Muscle layer of colon (tissue), 2 donors: Measurements from ENCODE around the gene NARS2.
"Not testable (repeated sequence)": the region's sequence is repeated elsewhere in the genome, so short reads cannot be mapped to it uniquely, and the experiment has no call there.

Experiments
- H3K27ac ChIP-seq: one replicate; pipeline ENCODE4 v1.7.0; 2013; ENCODE audit warnings: low read depth, mild to moderate bottlenecking, low read length, moderate library complexity
- H3K27me3 ChIP-seq, 2 donors: one replicate each; pipeline ENCODE4 v1.7.0; 2013; ENCODE audit warnings: low read length in 2 of 2, mild to moderate bottlenecking in 2 of 2; ENCODE audit not compliant: insufficient read depth in 2 of 2, control insufficient read depth in 1 of 2
- H3K36me3 ChIP-seq: one replicate; pipeline ENCODE4 v1.7.0; 2013; ENCODE audit warnings: mild to moderate bottlenecking, low read length; ENCODE audit not compliant: insufficient read depth
- H3K4me1 ChIP-seq: one replicate; pipeline ENCODE4 v1.7.0; 2013; ENCODE audit warnings: mild to moderate bottlenecking, low read length; ENCODE audit not compliant: insufficient read depth
- H3K4me3 ChIP-seq, 2 donors: one replicate each; pipeline ENCODE4 v1.7.0; 2013; ENCODE audit warnings: low read length in 2 of 2, low read depth in 1 of 2, mild to moderate bottlenecking in 1 of 2, moderate library complexity in 1 of 2
- H3K9ac ChIP-seq: one replicate; pipeline ENCODE4 v1.7.0; 2013; ENCODE audit warnings: low read length
- H3K9me3 ChIP-seq: one replicate; pipeline ENCODE4 v1.7.0; 2013; ENCODE audit warnings: mild to moderate bottlenecking, low read length
- donor health status: abdominal sarcoma.
- donor health status: Adenocarcinoma of cecum.

The NARS2 gene, protein sequence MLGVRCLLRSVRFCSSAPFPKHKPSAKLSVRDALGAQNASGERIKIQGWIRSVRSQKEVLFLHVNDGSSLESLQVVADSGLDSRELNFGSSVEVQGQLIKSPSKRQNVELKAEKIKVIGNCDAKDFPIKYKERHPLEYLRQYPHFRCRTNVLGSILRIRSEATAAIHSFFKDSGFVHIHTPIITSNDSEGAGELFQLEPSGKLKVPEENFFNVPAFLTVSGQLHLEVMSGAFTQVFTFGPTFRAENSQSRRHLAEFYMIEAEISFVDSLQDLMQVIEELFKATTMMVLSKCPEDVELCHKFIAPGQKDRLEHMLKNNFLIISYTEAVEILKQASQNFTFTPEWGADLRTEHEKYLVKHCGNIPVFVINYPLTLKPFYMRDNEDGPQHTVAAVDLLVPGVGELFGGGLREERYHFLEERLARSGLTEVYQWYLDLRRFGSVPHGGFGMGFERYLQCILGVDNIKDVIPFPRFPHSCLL

DNA sequence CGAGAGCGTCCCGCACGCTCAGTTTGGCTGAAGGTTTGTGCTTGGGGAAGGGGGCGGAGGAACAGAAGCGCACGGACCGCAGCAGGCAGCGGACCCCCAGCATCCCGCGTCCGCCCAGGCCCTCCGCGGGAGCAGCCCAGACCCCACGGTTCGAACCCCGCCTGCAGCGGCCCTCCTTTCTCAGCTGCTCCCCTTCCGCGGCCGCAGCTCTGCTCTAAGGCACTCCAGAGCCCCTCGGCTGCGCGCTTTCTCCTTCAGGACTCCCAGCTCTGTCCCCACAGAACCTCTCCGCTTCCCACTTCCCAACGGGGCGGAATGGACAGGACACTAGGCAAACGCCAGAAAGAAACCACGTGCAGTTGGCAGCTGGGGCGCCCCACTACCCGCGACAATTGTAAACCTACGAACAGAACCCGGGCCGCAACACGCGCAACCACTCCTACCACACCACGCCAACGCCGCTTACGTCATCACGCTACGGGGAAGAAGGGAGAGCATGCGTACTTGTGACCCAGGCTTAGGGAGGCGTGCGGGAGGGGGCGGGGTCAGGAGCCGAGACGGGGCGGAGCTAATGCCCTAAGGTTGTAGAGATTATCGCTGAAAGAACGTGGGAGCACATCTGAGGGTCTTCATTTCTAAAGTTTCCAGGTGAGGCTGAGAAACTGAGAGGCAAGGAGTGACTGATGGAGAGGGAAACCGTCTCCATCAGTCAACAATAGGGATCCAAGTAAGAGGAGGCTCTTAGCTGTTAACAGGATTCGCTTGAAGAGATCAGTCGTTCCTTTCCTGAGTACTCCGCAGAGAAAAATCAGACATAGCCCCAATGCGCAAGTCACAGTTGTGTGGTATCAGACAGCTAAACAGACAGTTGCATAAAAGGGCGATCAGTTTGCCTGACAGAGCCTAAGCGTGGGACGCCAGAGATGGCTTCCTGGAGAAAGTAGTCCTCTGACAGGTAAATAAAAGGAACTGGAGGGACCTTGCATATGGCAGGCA lies at the start of gene NARS2:
TSS of gene NARS2 (minus strand) at position 479 of the 996 bp plus-strand sequence. CDS start at position 103, 376 bp downstream.
- Histone ChIP-seq H3K4me3 (peak within 1 kb of the TSS; percentile 81 to 93), H3K27me3 (no peaks in the 10 kb centered on the region), H3K9ac (peak within 1 kb of the TSS; percentile 63)

DNA sequence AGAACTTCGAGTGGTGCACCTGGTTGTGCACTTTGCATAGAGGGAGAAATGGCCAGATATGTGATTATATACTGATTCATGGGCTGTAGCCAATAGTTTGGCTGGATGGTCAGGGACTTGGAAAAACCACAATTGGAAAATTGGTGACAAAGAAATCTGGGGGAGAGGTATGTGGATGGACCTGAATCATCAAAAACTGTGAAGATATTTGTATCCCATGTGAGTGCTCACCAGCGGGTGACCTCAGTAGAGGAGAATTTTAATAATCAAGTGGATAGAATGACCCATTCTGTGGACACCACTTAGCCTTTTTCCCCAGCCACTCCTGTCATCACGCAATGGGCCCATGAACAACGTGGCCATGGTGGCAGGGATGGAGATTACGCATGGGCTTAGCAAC lies 48.0 kb upstream of the NARS2 start:
- Histone ChIP-seq H3K27me3 (no peaks in the 10 kb centered on the region), H3K4me1 (no peaks in the 10 kb centered on the region), H3K9me3 (no peaks in the 10 kb centered on the region), H3K9ac (no peak overlapping the region), H3K4me3 (no peak overlapping the region), H3K27ac (no peak overlapping the region), H3K36me3 (no peaks in the 10 kb centered on the region)

More for the DNA sequence above, at the start of gene NARS2:
- peaks cover 10% of the 10 kb centered on the region for H3K36me3 ChIP-seq
- no peaks in the 10 kb centered on the region for H3K9me3 ChIP-seq
- peak within 1 kb of the TSS; percentile 93 for H3K27ac ChIP-seq
- peaks cover 15% of the 10 kb centered on the region for H3K4me1 ChIP-seq

DNA sequence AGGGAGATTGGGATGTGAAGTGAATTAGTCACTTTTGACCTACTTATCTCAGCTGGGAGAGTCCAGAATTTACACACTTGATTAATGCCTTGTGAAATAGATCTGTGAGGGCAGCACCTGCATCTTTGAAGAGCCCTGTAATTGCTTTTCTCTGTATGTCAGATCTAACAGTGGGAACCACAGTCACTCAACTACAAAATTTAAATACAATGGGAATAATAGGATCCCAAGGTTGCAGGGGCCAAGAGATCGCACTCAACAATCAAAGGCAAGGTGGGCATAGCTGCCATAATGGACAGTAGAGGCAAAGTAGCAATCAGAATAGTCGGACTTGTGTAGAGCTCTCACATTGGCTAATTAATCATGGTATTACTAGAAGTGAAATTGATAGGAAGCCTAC lies 45.5 kb upstream of the NARS2 start:
- no peaks in the 10 kb centered on the region for H3K9me3 ChIP-seq
- no peak overlapping the region for H3K27ac ChIP-seq
- H3K9ac ChIP-seq, result no peak overlapping the region
- no peaks in the 10 kb centered on the region for H3K4me1 ChIP-seq
- H3K36me3 ChIP-seq, result no peaks in the 10 kb centered on the region
- no peaks in the 10 kb centered on the region for H3K27me3 ChIP-seq
- H3K4me3 ChIP-seq, result no peak overlapping the region

DNA sequence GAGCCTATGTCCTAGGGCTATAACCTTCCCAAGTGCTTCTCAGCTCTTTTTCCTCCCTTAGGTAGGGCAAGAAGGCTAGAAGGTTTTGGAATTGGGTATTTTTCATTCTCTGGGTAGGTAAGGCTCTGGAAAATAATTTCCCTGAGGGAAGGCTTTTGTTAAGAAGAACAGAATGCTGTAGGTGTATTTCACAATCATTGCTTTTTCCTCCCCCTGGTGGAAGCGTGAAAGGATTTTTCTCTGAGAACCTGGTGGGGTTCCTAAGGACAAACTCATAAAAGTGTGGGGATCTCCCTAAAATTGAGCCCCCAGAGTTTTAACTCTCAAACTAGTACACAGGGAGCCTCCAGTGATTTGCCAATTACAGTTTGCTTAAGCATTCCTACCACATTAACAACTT lies 41.1 kb upstream of the NARS2 start:
- H3K36me3 ChIP-seq, result no peaks in the 10 kb centered on the region
- no peaks in the 10 kb centered on the region for H3K27me3 ChIP-seq
- H3K4me1 ChIP-seq, result no peaks in the 10 kb centered on the region
- H3K9ac ChIP-seq, result no peak overlapping the region
- no peaks in the 10 kb centered on the region for H3K9me3 ChIP-seq
- no peak overlapping the region for H3K27ac ChIP-seq
- H3K4me3 ChIP-seq, result no peak overlapping the region

DNA sequence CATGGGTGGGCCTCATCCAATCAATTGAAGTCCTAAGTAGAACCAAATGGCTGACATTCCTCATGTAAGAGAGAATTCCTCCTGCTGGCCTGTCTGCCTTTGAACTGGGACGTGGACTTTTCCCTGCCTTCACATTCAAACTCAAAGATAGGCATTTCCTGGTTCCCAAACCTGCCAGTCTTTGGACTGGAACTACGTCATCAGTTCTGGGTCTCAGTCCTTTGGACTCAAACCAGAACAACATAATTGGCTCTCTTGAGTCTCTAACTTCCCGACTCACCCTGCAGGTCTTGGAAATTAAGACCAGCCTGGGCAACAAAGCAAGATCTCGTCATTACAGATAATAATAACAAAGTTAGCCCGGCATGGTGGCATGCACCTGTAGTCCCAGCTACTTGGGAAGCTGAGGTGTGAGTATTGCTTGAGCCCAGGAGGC lies 38.7 kb upstream of the NARS2 start:
- no peak overlapping the region for H3K27ac ChIP-seq
- H3K27me3 ChIP-seq, result no peaks in the 10 kb centered on the region
- H3K36me3 ChIP-seq, result no peaks in the 10 kb centered on the region
- no peaks in the 10 kb centered on the region for H3K9me3 ChIP-seq
- H3K4me1 ChIP-seq, result no peaks in the 10 kb centered on the region
- H3K9ac ChIP-seq, result no peak overlapping the region
- H3K4me3 ChIP-seq, result no peak overlapping the region

DNA sequence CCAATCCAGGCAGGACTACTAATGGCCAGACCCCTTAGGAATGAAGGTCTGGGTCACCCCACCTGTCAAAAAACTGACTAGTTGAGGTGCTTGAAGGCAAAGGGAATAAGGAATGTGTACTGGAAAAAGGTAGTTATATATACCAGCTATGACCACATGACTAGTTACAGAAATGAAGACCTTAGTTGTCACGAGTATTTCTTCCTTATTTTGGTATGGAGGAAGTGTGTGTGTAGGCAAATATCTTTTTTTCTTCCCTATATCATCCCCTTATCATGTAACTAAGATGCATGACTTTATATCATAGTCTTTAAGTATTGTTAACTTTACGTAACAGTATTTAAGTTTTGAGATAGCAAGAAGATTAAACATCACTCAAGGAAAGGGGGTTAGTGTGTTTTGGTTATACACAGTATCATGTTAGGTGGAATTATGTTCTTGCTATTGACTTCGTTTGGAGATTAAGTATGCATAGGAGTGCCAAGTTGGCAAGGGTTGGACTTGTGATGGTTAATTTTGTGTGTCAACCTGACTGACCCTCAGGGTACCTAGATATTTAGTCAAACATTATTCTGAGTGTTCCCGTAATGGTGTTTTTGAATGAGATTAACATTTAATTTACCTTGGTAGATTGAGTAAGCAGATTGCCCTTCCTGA lies 38.2 kb upstream of the NARS2 start:
- H3K4me3 ChIP-seq, result no peak overlapping the region
- no peaks in the 10 kb centered on the region for H3K36me3 ChIP-seq
- no peaks in the 10 kb centered on the region for H3K4me1 ChIP-seq
- H3K9ac ChIP-seq, result no peak overlapping the region
- H3K9me3 ChIP-seq, result no peaks in the 10 kb centered on the region
- no peak overlapping the region for H3K27ac ChIP-seq
- no peaks in the 10 kb centered on the region for H3K27me3 ChIP-seq

DNA sequence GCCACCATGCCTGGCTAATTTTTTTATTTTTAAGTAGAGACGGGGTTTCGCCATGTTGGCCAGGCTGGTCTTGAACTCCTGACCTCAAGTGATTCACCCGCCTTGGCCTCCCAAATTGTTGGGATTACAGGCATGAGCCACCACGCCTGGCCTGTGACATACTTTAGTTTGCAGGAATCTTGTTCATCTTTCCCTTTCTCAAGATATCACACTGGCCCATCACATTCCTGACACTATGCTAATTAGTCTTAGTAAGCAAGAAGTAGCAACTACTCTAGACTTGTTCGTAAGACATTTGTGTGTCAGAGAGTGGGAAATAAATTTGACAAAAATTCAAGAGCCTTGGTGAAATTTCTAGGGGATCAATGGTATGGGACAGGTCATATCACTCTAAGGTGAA lies 34.7 kb upstream of the NARS2 start:
- not testable (repeated sequence) for H3K4me1 ChIP-seq, H3K36me3 ChIP-seq, H3K27me3 ChIP-seq, H3K4me3 ChIP-seq, H3K27ac ChIP-seq, H3K9ac ChIP-seq, H3K9me3 ChIP-seq

DNA sequence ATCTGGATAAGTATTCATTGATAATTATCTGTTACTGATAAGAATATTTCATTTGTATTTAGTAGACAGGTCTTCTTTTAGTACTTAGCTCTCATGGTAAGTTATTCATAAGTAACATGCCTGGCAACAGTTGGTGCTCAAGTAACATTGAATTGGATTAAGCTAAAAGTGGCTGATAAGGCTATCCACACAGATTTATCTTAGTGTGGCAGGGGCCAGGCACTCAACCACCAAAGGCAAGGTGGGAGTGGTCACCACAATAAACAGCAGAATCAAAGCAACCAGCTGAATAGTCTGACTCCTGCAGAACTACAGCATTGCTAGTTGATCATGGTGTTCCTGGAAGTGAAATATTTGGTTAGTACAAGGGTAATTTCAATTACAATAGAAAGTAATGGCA lies 33.0 kb upstream of the NARS2 start:
- Histone ChIP-seq H3K4me1 (no peaks in the 10 kb centered on the region), H3K4me3 (no peak overlapping the region), H3K9ac (no peak overlapping the region), H3K9me3 (no peaks in the 10 kb centered on the region), H3K27ac (no peak overlapping the region), H3K36me3 (no peaks in the 10 kb centered on the region), H3K27me3 (no peaks in the 10 kb centered on the region)

DNA sequence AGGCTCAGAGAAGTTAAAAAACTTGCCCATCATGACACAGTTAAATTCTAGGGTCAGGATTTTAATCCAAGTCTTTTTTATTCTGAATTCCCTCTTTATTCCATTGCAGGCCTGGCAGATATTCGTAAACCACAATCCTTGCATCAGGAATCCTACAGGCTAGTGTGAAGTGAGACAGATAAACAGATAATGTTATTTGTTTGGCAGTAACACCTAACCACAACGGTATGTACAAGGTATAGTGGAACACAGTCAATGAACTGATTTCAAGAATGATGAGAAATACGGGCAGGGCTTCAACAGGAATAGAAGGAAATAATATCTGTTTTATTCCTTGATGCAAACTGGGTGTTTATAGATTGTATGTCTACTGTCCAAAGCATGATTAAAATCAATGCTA lies 32.0 kb upstream of the NARS2 start:
- Histone ChIP-seq H3K36me3 (no peaks in the 10 kb centered on the region), H3K4me3 (no peak overlapping the region), H3K9me3 (no peaks in the 10 kb centered on the region)

DNA sequence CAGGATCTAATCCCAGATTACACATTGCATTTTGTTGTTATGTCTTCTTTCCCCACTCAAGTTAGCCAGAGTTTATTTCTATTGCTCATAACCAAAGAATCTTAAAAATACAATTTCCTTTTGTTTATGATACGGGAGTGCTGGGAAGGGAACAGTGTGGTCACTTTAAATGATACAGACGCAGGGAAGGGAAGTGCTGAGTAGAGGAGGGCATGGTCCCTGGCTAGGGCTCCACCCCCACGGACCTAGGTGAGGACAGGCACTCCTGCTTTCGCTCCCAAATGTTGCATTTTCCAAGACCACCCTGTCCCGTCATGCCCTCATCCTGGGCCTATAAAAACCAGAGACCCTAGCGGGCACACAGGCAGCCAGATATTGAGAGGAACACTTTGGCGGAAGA lies 30.6 kb upstream of the NARS2 start:
- Histone ChIP-seq H3K4me3 (no peak overlapping the region), H3K9ac (no peak overlapping the region), H3K4me1 (no peaks in the 10 kb centered on the region), H3K27me3 (no peaks in the 10 kb centered on the region), H3K27ac (no peak overlapping the region), H3K9me3 (no peaks in the 10 kb centered on the region), H3K36me3 (no peaks in the 10 kb centered on the region)

More for the DNA sequence above, 32.0 kb upstream of the NARS2 start:
- no peak overlapping the region for H3K9ac ChIP-seq
- H3K27ac ChIP-seq, result no peak overlapping the region
- H3K27me3 ChIP-seq, result no peaks in the 10 kb centered on the region
- H3K4me1 ChIP-seq, result no peaks in the 10 kb centered on the region

DNA sequence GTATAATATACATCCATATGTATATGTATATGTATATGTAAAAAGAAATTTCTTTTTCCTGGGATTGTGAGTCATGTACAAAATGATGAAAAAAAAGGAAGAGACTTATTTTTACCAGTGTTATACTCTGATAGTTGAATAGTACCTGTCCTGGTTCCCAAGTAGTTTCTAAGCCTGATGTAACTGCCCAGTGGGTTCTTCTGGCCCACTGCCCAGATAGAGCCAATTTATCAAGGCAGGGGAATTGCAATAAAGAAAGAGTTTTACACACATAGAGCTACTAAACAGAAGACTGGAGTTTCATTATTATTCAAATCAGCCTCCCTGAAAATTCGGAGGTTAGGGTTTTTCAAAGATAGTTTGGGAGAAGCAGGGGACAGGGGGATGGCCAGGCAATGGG lies 29.1 kb upstream of the NARS2 start:
- H3K4me3 ChIP-seq, result no peak overlapping the region
- no peaks in the 10 kb centered on the region for H3K4me1 ChIP-seq
- no peaks in the 10 kb centered on the region for H3K9me3 ChIP-seq
- no peak overlapping the region for H3K27ac ChIP-seq
- no peaks in the 10 kb centered on the region for H3K36me3 ChIP-seq
- H3K27me3 ChIP-seq, result no peaks in the 10 kb centered on the region
- no peak overlapping the region for H3K9ac ChIP-seq
